KOPT-K1 (cell line): ENCODE measurements around the gene TPBG.

Source experiments
- H3K27ac ChIP-seq: fragments of 200-600 bp; sonication (generic); 2 replicates; pipeline ENCODE4 v1.5.1; 2016; ENCODE audit warnings: antibody characterized with exemption, mild to moderate bottlenecking, low read depth, low read length; ENCODE audit not compliant: poor library complexity, severe bottlenecking
- H3K36me3 ChIP-seq: fragments of 200-600 bp; sonication (generic); 2 replicates; pipeline ENCODE4 v1.5.1; 2017; ENCODE audit warnings: antibody characterized with exemption, mild to moderate bottlenecking, low read length, moderate library complexity; ENCODE audit not compliant: insufficient read depth
- H3K9me3 ChIP-seq: fragments of 200-600 bp; sonication (generic); 2 replicates; pipeline ENCODE4 v1.5.1; 2017; ENCODE audit warnings: antibody characterized with exemption, low read length, mild to moderate bottlenecking; ENCODE audit not compliant: insufficient read depth, poor library complexity, severe bottlenecking

The TPBG gene

GRCh38 chr6:82397962-82398692 lies 34.5 kb downstream of the TPBG start:
- Histone ChIP-seq H3K9me3 (no peaks in the 10 kb centered on the region), H3K36me3 (no peaks in the 10 kb centered on the region), H3K27ac (no peak overlapping the region)

GRCh38 chr6:82408952-82409431 lies 45.4 kb downstream of the TPBG start:
- H3K9me3 ChIP-seq: no peaks in the 10 kb centered on the region
- H3K36me3 ChIP-seq: no peaks in the 10 kb centered on the region
- H3K27ac ChIP-seq: no peak overlapping the region

GRCh38 chr6:82410151-82410648 lies 46.6 kb downstream of the TPBG start:
- Histone ChIP-seq H3K9me3 (no peaks in the 10 kb centered on the region), H3K27ac (no peak overlapping the region), H3K36me3 (no peaks in the 10 kb centered on the region)

- H3K36me3 ChIP-seq: no peaks in the 10 kb centered on the region
- no peaks in the 10 kb centered on the region for H3K9me3 ChIP-seq
- H3K27ac ChIP-seq: no peak overlapping the region
Observed at GRCh38 chr6:82413868-82414267, 50.3 kb downstream of the TPBG start.

- Histone ChIP-seq H3K36me3 (no peaks in the 10 kb centered on the region), H3K27ac (no peak overlapping the region), H3K9me3 (no peaks in the 10 kb centered on the region)
Observed at GRCh38 chr6:82415820-82416219, 52.2 kb downstream of the TPBG start.

- Histone ChIP-seq H3K27ac (no peak overlapping the region), H3K36me3 (no peaks in the 10 kb centered on the region), H3K9me3 (no peaks in the 10 kb centered on the region)
Observed at GRCh38 chr6:82416346-82416745, 52.7 kb downstream of the TPBG start.
